ENCODE data around the gene SPTLC2.

Gene SPTLC2

GRCh38 chr14:77630111-77630510, 13.7 kb upstream of the SPTLC2 start:
- Histone ChIP-seq H3K4me1 (no peaks in the 10 kb centered on the region), H3K27ac (no peak overlapping the region), H3K9me3 (peaks cover 0 to 4% (median 0%) of the 10 kb centered on the region in 3 donors), H3K27me3 (no peaks in the 10 kb centered on the region), H3K4me3 (no peak overlapping the region), H3K36me3 (no peaks in the 10 kb centered on the region)
- no peak for DNase-seq
- TF ChIP-seq CTCF (IDR thresholded peaks at IDR 0.05), result no peak
- intact Hi-C loops (cut with DNase I; ENCODE audit: low total_unique reads), result no loop called here

- no peak overlapping the region for H3K27ac ChIP-seq
- H3K9me3 ChIP-seq, result peaks cover 0 to 4% (median 0%) of the 10 kb centered on the region in 3 donors
- no peak overlapping the region for H3K4me3 ChIP-seq
- no peak for DNase-seq
- TF ChIP-seq CTCF (IDR thresholded peaks at IDR 0.05), result no peak
- no peaks in the 10 kb centered on the region for H3K36me3 ChIP-seq
- H3K27me3 ChIP-seq, result no peaks in the 10 kb centered on the region
- intact Hi-C loops (cut with DNase I; ENCODE audit: low total_unique reads), result no loop called here
- H3K4me1 ChIP-seq, result no peaks in the 10 kb centered on the region
Measured at GRCh38 chr14:77625360-77625759, 8.9 kb upstream of the SPTLC2 start.

- Histone ChIP-seq H3K9me3 (no peaks in the 10 kb centered on the region), H3K27ac (no peak overlapping the region), H3K27me3 (no peaks in the 10 kb centered on the region), H3K4me1 (no peaks in the 10 kb centered on the region), H3K4me3 (no peak overlapping the region), H3K36me3 (no peaks in the 10 kb centered on the region)
- no peak for TF ChIP-seq CTCF (IDR thresholded peaks at IDR 0.05)
- peak in 1 of 2 donors; percentile 30 for DNase-seq
- intact Hi-C loops (cut with DNase I; ENCODE audit: low total_unique reads), result loop anchor here (2.0 kb wide), 1 partner anchor 86 kb away; the partner anchor contains the start of genes ALKBH1 and SLIRP
Measured at GRCh38 chr14:77623201-77623600, 6.8 kb upstream of the SPTLC2 start.

- intact Hi-C loops (cut with DNase I; ENCODE audit: low total_unique reads), result loop anchor here (2.0 kb wide), 1 partner anchor 86 kb away; the partner anchor contains the start of genes ALKBH1 and SLIRP
- no peak overlapping the region for H3K27ac ChIP-seq
- no peaks in the 10 kb centered on the region for H3K36me3 ChIP-seq
- DNase-seq, result no peak
- no peak overlapping the region for H3K4me3 ChIP-seq
- no peak for TF ChIP-seq CTCF (IDR thresholded peaks at IDR 0.05)
- no peaks in the 10 kb centered on the region for H3K4me1 ChIP-seq
- no peaks in the 10 kb centered on the region for H3K27me3 ChIP-seq
- no peaks in the 10 kb centered on the region for H3K9me3 ChIP-seq
Measured at GRCh38 chr14:77622366-77622961, 6.0 kb upstream of the SPTLC2 start.

- Histone ChIP-seq H3K36me3 (no peaks in the 10 kb centered on the region), H3K27ac (no peak overlapping the region), H3K27me3 (no peaks in the 10 kb centered on the region), H3K9me3 (no peaks in the 10 kb centered on the region), H3K4me3 (no peak overlapping the region), H3K4me1 (peaks cover 0 to 6% (median 4%) of the 10 kb centered on the region in 4 donors)
- no peak for TF ChIP-seq CTCF (IDR thresholded peaks at IDR 0.05)
- intact Hi-C loops (cut with DNase I; ENCODE audit: low total_unique reads), result no loop called here
- DNase-seq, result no peak
Measured at GRCh38 chr14:77620222-77620870, 3.9 kb upstream of the SPTLC2 start.
